HG02588 (cell line): ENCODE results near the gene SPRR5.

Experiments used
- ATAC-seq: cut with Tn5 transposase; IDR thresholded peaks from one replicate; pipeline ENCODE4 v1.9.1; 2021; ENCODE audit warnings: mild to moderate bottlenecking, moderate library complexity; ENCODE audit not compliant: unreplicated experiment

Gene SPRR5

GRCh38 chr1:152981146-152981871 is 34.3 kb downstream of the SPRR5 start:
- no peak for ATAC-seq

DNA sequence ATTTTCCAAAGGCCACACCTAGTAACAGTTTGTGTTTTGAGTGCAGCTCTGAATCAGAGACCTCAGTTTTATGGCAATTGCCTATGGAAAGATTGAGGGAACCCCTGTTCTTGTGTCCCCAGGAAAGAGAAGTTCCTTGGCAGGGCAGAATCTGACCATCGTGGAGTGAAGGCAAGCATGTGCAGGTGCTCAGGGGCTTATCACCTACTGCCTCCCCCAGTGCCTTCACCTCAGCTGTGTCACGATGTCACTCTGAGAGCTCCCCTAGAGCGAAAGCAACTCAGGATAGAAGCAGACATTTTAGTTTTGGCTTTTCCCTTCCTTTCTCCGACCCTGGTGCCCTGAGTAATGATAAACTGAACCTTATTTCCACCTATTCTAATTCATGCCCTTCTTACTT is 35.1 kb downstream of the SPRR5 start:
- no peak for ATAC-seq

DNA sequence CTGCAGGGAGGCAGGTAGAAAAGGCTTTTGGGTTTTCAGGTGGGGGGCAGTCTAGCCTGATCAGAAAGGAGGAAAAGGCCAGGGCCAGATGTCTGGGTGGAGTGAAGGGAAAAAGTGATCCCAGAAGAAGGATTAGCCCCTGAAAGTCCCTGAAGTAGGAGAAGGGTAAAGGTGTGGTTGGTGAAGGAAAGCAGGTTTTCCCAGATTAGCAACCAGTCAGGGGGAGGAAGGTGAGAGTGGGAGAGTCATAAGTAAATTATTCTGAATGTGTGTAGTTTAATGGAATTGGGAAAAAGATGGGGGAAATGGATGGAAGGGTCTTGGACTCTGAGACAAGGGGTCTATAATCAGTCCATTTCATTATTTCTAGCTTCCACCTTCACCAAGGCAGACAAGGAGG is 36.2 kb downstream of the SPRR5 start:
- ATAC-seq = no peak

DNA sequence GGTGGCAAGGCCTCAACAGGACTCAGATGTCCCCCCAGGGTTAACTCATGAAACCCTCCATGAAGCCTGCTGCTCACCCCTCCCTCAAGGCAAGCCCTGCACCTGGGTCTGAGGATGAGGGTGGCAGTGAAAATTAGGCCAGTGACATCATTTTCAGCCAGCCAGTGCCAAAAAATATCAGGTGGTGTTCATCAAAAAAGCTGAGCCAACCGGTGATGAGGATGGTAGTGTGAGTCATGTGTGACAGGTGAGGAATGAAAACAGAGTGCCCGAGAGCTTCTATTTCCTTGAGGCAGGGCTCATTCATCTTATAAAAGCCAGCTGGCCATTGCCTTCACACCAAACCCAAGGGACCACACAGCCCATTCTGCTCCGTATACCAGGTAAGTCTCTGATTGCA is 36.7 kb downstream of the SPRR5 start, which contains the start of gene SPRR1A:
Gene SPRR1A, plus strand, starts transcription at position 339 of the 400 bp plus-strand sequence. CDS start 1,150 bp downstream, outside the sequence.
- ATAC-seq = no peak

- ATAC-seq = no peak
Measured at GRCh38 chr1:152986578-152986977, 39.6 kb downstream of the SPRR5 start.

GRCh38 chr1:152993186-152993585 is 46.2 kb downstream of the SPRR5 start:
- ATAC-seq = no peak

DNA sequence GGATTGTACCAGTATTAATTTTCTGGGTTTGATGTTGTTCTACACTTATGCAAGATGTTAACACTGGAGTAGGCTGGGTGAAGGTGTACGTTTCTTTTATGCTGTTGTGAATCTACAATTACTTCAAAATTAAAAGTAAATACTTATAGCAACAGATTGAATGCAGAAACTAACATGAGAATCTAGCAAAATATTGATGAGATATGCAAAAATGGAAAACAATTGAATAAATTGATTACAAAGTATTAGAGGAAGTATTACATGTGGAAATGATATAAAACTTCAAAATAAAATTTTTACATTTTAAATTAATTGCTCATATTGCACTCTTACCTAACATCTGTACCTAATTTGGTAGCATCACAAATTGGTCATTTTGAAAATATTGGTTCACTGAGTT is 48.8 kb downstream of the SPRR5 start:
- ATAC-seq = no peak

GRCh38 chr1:152996633-152997400 is 49.8 kb downstream of the SPRR5 start:
- no peak for ATAC-seq

DNA sequence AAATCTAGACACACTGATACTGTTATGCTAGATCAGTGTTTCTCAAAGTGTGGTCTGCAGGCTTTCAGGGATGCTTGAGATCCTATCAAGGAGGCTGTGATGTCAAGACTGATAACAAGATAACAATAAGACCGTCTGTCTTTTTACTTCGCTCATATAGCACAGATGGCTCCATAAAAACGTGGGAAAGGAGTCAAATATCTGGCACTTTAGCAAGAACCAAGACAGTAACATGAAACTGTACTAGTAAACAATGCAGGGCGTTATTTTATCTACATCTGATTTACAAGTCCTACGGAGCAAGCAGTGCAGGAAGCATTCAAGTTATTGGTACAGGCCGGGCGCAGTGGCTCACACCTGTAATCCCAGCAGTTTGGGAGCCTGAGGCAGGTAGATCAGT is 50.9 kb downstream of the SPRR5 start:
- ATAC-seq = no peak

DNA sequence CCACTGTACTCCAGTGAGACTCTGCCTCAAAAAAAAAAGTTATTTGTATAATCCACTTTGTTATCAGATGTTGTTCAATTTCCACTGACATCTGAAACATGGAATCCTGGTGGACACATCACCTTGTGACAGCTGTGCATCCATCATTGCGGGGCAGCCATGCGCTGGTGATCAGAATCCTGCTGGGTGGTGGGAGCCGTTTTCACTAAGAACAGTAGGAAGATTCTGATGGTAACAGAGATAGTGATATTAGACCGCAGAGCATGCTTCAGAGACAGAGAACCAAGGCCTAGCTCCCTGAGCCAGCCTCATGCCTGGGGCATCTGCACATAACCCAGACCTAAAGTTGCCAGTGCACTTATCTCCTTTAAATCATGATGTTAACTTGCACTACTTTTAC is 51.5 kb downstream of the SPRR5 start:
- ATAC-seq = no peak
